OCI-LY1 (cell line): ENCODE results near the gene PRPF4.

Source experiments
- H2AFZ ChIP-seq: fragments of 200-600 bp; sonication (generic), shearing (Covaris generic); 2 replicates; pipeline ENCODE4 v1.6.0; 2014; ENCODE audit warnings: antibody characterized with exemption, mild to moderate bottlenecking, low read length
- H3F3A ChIP-seq: fragments of 200-600 bp; sonication (generic), shearing (Covaris generic); 2 replicates; pipeline ENCODE4 v1.6.0; 2014; ENCODE audit warnings: mild to moderate bottlenecking, antibody characterized with exemption, low read length, moderate library complexity; ENCODE audit not compliant: insufficient read depth
- H3K27ac ChIP-seq: fragments of 200-600 bp; sonication (generic); 2 replicates; pipeline ENCODE4 v1.5.1; 2014; ENCODE audit warnings: low read length, mixed run types, mild to moderate bottlenecking, low read depth; ENCODE audit not compliant: poor library complexity, severe bottlenecking
- H3K27me3 ChIP-seq: fragments of 200-600 bp; sonication (generic); 2 replicates; pipeline ENCODE4 v1.6.0; 2014; ENCODE audit warnings: antibody characterized with exemption, mild to moderate bottlenecking, low read length, moderate library complexity; ENCODE audit not compliant: insufficient read depth
- H3K36me3 ChIP-seq: fragments of 200-600 bp; sonication (generic); 2 replicates; pipeline ENCODE4 v1.6.1; 2014; ENCODE audit warnings: mild to moderate bottlenecking, antibody characterized with exemption, low read length, moderate library complexity, mixed read lengths; ENCODE audit not compliant: insufficient read depth
- H3K4me1 ChIP-seq: fragments of 200-600 bp; sonication (generic); 2 replicates; pipeline ENCODE4 v1.5.1; 2014; ENCODE audit warnings: mild to moderate bottlenecking, low read length, moderate library complexity; ENCODE audit not compliant: insufficient read depth, severe bottlenecking
- H3K4me2 ChIP-seq: fragments of 200-600 bp; sonication (generic), shearing (Covaris generic); 2 replicates; pipeline ENCODE4 v1.6.1; 2014; ENCODE audit warnings: low read length
- H3K4me3 ChIP-seq: fragments of 200-600 bp; sonication (generic); 2 replicates; pipeline ENCODE4 v1.5.1; 2014; ENCODE audit warnings: low read length, low read depth, mild to moderate bottlenecking, mixed read lengths; ENCODE audit not compliant: poor library complexity, severe bottlenecking
- H3K79me2 ChIP-seq: fragments of 200-600 bp; shearing (Covaris generic); 2 replicates; pipeline ENCODE4 v1.6.1; 2016; ENCODE audit warnings: mixed run types, low read length, mixed read lengths; ENCODE audit not compliant: insufficient read depth
- H3K9ac ChIP-seq: fragments of 200-600 bp; sonication (generic), shearing (Covaris generic); 2 replicates; pipeline ENCODE4 v1.6.1; 2014; ENCODE audit warnings: mild to moderate bottlenecking, low read length, mixed read lengths
- H3K9me2 ChIP-seq: fragments of 200-600 bp; sonication (generic), shearing (Covaris generic); 2 replicates; pipeline ENCODE4 v1.6.1; 2014; ENCODE audit warnings: low read depth, mild to moderate bottlenecking, low read length, mixed read lengths
- H3K9me3 ChIP-seq: fragments of 200-600 bp; shearing (Covaris generic); 2 replicates; pipeline ENCODE4 v1.6.1; 2014; ENCODE audit warnings: low read length, mixed read lengths
- H4K20me1 ChIP-seq: fragments of 200-600 bp; sonication (generic), shearing (Covaris generic); 2 replicates; pipeline ENCODE4 v1.6.0; 2016; ENCODE audit warnings: mild to moderate bottlenecking, low read length; ENCODE audit not compliant: insufficient read depth
- CTCF ChIP-seq: fragments of 200-600 bp; sonication (generic), shearing (Covaris generic); IDR thresholded peaks from 2 replicates; pipeline ENCODE4 v1.5.1; 2017; ENCODE audit warnings: mild to moderate bottlenecking, antibody characterized with exemption, low read length, moderate library complexity, mixed read lengths
- EZH2 ChIP-seq: fragments of 200-600 bp; sonication (generic), shearing (Covaris generic); IDR thresholded peaks from 2 replicates; pipeline ENCODE4 v1.8.0; 2017; ENCODE audit warnings: borderline replicate concordance, mixed run types, mild to moderate bottlenecking, antibody characterized with exemption, low read length, moderate library complexity, mixed read lengths

PRPF4 gene

GRCh38 chr9:113274474-113275156 is 843 bp upstream of the PRPF4 start:
- Histone ChIP-seq H3K4me3 (peak overlapping the region; percentile 97), H3K9me2 (no peaks in the 10 kb centered on the region), H3K9ac (peak overlapping the region; percentile 86), H3K4me2 (peak overlapping the region; percentile 86), H3K79me2 (peaks cover 9% of the 10 kb centered on the region), H3K27ac (peak overlapping the region; percentile 63), H3K4me1 (peaks cover 15% of the 10 kb centered on the region), H3K36me3 (peaks cover 63% of the 10 kb centered on the region), H3F3A (no peaks in the 10 kb centered on the region), H2AFZ (0 out of 2 replicates have a peak overlapping the region, but pooled peaks have one; percentile 6), H4K20me1 (no peaks in the 10 kb centered on the region), H3K9me3 (no peaks in the 10 kb centered on the region), H3K27me3 (no peaks in the 10 kb centered on the region)
- TF ChIP-seq CTCF (peak; percentile 74), EZH2 (no peak)

- Histone ChIP-seq H3K4me3 (no peak overlapping the region), H3K9me3 (no peaks in the 10 kb centered on the region), H3K4me1 (peaks cover 15% of the 10 kb centered on the region), H3K9me2 (no peaks in the 10 kb centered on the region), H3K27me3 (no peaks in the 10 kb centered on the region), H3K9ac (no peak overlapping the region), H3K4me2 (no peak overlapping the region), H3K27ac (no peak overlapping the region), H3F3A (no peaks in the 10 kb centered on the region), H3K36me3 (peaks cover 68% of the 10 kb centered on the region), H2AFZ (no peak overlapping the region), H3K79me2 (peaks cover 9% of the 10 kb centered on the region), H4K20me1 (no peaks in the 10 kb centered on the region)
- TF ChIP-seq CTCF (no peak), EZH2 (no peak)
These were observed 3.4 kb downstream of the PRPF4 start for GRCh38 chr9:113278840-113279239.

- no peaks in the 10 kb centered on the region for H3K27me3 ChIP-seq
- H3K4me3 ChIP-seq = no peak overlapping the region
- peaks cover 2% of the 10 kb centered on the region for H3K79me2 ChIP-seq
- no peaks in the 10 kb centered on the region for H3K9me2 ChIP-seq
- H3K4me2 ChIP-seq = no peak overlapping the region
- no peaks in the 10 kb centered on the region for H3F3A ChIP-seq
- H2AFZ ChIP-seq = no peak overlapping the region
- no peak for TF ChIP-seq CTCF
- no peak for TF ChIP-seq EZH2
- no peak overlapping the region for H3K9ac ChIP-seq
- no peaks in the 10 kb centered on the region for H4K20me1 ChIP-seq
- H3K36me3 ChIP-seq = peaks cover 88% of the 10 kb centered on the region
- H3K4me1 ChIP-seq = peaks cover 5% of the 10 kb centered on the region
- H3K27ac ChIP-seq = no peak overlapping the region
- H3K9me3 ChIP-seq = no peaks in the 10 kb centered on the region
These were observed 5.9 kb downstream of the PRPF4 start for GRCh38 chr9:113281356-113281755.
